HG03558 (cell line): ENCODE data around the gene LRRC30.

Source experiments
- ATAC-seq: cut with Tn5 transposase; IDR thresholded peaks from one replicate; pipeline ENCODE4 v1.9.1; 2021; ENCODE audit warnings: moderate number of reproducible peaks; ENCODE audit not compliant: unreplicated experiment; ENCODE audit errors: extremely low read depth

LRRC30 gene

DNA sequence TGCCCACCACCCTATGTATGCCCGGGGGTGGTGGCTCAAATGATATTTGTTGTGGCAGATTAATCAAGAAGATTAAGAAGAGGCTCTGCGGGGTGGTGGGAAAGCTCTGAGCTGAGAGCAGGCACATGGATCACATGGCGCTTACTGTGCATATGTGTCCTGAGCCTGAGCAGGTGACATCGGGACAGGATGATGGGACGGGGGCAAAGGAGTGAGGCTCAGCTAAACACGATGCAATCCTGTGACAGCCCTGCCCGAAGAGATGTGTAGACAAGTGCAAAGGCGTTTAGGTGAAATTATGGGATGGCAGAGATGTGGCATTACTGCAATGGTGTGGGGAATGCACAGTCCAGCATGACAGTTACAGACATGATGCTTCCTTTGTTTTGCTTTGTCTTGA is 6.0 kb downstream of the LRRC30 start:
- ATAC-seq, result no peak

DNA sequence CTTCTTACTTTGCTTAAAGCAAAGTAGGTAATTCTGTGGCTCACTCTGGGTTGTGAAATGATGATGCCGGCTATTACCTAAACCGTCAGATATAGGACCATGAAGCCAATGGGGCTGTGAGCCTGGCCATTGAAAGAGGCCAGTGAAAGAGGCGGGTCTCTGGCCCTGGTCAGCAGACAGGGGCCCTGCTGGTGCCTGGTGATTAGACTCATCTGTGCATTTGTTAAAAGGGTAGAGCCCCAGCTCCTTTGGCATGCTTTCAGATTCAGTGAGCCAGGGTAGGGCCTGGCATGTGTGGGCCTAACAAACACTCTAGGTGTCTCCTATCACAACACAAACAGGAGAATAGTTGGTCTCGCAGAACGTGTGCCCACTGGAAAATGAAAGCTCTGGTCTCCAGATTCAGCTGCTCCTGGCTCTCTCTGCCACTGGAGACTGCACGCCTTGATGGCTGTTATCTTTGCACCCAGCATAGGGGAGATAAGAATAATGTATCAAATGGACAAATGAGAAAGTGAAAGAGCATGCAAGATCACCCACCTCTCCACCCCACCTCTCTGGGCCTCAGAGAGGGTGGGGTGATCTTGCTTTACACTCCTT is 6.9 kb downstream of the LRRC30 start:
- ATAC-seq, result no peak

DNA sequence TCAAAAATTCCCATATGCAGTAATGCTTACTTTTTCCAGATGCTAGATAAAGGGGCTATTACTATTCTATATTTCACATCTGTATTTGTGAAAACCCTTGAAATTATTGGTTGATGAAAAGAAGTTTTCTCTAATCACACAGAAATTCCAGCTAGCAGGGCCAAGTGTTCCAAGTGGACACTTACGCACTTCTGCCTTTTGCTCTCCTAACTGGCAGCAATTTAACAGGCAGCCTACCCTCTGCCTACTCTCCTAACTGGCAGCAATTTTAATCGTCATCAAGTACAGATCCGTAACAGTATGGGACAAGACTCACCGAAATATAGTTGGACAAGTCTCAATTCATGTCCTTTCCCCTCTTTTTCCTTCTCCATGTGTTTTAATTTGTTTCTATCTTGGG is 12.0 kb downstream of the LRRC30 start:
- ATAC-seq, result no peak

DNA sequence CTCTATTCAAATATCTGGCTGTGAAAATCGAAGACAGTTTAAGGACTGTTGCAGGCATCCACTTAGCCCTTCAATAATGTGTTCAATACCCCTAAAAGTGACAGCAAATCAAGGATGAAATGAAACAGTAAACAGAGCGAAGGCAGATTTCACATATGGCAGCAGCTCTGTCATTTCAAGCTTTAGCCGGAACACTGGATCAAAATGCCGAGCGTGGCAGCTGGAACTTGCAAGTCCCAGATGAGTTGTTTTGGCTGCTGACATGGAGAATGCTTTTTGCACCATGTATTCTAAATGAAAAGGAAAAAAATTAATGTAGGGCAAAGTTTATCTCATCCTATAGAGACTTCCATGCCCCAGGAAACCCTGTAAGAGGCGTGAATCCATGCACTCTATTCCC is 18.0 kb downstream of the LRRC30 start:
- ATAC-seq, result no peak

DNA sequence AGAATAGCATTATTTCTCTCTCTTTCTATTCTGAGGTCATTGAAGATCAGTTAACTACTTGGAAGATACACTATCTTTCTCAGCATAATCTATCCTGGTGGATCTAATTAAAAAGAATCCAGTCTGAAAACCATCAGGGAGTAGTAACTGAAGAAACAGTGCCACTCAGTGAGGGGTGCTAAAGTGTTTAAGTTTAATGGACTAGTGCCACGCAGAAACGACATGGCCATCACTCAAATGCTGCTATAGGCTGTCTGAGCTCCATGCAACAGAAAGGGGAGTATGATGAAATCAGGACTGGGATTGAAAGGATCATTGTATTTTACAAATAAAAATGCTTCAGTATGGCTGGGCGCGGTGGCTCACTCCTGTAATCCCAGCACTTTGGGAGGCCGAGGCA is 23.3 kb downstream of the LRRC30 start:
- ATAC-seq, result no peak

DNA sequence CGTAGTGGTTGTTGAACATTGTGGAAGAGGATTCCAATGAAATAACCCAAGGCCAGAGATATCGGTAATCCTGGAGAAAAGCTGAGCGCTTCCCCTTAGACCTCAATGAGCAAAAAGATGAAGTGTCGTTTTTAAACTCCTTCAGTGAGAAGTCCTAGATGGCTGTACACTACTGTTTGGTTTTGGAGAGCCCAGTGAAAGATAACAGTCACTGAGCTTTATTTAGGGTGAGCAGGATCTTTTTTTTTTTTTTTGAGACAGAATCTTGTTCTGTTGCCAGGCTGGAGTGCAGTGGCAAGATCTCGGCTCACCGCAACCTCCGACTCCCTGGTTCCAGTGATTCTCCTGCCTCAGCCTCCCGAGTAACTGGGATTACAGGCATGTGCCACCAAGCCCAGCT is 24.2 kb downstream of the LRRC30 start:
- no peak for ATAC-seq

DNA sequence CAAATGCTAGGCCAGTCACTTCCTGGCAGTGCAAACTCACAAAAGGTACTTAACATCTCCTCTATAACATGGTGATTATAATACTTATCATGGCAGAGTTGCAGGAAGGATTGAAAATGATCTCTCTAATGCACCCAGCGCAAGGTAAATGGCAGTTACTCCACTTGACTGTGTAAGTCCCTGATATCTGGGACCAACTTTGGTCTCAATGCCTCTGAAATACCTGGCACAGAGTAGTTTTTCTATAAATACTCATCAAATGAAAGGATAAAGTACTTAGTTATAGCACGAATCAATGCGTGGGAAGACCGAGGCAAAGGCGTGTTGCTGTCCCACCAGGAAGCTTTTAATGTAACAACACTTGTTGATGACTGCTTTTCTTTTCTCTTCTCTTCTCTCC is 24.8 kb downstream of the LRRC30 start:
- ATAC-seq, result no peak

DNA sequence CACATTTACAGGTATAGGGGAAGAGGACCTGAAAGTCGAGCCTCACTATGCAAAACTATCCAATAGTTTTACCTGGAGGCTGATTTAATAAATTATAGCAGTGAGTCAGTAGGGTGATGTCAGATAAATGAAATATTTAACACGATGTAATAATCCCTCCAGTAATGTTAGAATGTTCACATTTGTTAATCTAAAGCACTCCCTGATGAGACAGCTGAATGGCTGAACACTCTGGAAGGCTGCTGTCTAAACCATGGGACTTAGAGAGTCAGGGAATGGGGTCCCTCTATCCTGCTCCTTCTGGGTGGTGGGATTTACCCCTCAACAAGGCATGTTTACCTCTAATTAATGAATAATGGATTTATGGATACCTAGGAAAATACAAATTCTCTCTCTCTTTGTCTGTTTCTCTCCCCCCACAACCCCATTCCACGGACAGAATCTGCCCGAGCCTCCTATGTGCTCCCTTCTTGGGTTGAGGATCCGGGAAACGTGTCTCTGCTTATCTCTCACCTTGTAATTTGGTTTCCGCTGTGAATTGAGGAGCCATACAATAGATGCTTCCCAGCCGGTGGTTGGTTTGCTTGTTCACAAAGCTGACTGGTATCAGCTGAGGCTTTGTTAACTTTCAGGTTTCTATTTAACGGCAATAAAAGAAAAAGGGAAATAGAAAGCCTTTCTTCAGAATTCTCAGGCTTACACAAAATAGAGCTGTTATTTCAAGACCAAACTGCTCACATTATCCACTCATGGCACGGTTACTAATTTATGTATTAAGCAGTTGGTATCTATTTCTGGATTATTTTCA is 25.9 kb downstream of the LRRC30 start:
- ATAC-seq, result no peak

DNA sequence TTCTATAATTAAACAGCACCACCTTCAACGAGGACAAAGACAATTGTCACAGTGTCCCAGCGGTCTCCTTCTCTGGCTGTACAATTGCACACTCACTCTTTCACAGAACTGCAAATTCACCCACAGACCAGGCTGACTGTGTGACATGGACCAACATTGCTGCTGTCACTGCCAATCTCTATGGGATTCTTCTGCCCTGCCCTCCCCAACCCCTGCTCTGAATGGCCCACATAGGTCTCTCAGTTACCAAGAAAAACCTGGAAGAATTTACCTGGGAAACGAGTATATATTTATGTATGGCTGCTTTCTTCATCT is 26.5 kb downstream of the LRRC30 start:
- ATAC-seq, result no peak

DNA sequence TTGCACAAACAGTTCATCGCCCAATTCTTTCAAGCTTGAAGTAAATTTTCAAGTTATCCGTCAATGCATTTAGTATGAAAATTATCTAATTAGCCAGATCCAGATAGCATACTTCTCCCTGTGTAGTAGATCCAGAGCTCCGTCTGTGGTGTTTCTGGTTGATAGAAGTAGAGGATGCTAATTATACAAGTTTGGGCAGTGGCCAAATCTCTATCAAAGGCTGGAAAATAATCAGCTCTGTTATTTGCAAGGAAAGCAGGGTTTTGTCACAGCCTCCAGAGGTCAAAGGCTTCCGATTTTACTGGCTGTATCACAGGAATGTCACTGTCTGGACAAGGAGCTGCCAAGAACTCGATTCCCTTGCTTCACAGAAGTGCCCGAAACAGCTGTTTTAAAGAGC is 28.6 kb downstream of the LRRC30 start:
- no peak for ATAC-seq

DNA sequence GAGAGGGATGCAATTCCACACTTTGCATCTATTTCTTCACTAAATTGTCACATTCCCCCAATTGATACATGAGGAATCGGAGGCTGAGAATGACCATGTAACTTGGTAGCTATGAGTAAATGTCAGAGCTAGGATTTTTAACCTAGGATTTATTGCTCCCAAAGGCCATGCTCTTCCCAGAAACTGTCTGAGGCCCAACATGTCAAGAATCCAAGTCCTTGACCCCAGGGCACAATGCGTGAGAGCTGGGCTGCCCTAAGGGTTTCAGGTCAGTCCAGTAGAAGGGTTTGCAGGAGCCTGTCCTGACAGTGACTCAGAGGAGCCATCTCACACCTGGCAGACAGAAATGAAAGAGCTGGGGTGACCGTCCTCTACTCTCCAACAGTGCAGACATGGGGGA is 30.3 kb downstream of the LRRC30 start:
- no peak for ATAC-seq

DNA sequence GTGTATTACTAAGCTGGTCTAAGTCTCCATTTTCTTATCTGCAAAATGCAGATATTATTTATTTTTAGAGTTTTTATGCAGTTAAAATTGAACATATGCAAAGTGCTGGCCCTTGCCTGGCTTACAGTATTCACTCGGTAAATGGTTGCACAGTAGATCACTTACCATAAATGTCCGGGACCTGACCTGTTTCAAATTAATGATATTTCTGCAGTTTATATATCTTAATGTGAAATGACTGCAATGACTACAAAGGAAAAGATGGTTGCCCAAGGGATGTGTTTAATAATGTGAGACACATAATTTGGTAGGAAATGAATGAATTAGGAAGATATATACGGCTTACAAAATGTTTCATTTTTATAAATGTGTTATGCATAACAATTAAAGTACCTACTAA is 37.1 kb downstream of the LRRC30 start:
- no peak for ATAC-seq

DNA sequence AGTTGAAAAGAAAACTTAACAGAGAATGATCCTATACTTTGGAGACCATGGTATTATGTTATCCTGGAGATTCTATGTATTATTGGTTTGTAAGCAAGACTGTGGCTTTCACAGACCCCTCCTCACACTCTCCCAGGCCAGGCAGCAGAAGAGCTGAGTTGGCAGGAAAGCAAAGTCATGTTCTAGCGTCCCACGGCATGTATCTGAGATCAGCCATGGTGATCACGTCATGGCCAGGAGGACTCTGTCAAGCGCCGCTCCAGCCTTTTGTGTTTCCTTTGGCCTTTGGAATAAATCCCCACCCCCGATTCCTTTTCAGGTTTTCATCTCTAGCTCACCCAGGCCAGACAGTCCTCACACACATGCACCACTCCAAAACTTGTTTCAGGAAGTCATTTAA is 39.1 kb downstream of the LRRC30 start:
- ATAC-seq, result no peak

DNA sequence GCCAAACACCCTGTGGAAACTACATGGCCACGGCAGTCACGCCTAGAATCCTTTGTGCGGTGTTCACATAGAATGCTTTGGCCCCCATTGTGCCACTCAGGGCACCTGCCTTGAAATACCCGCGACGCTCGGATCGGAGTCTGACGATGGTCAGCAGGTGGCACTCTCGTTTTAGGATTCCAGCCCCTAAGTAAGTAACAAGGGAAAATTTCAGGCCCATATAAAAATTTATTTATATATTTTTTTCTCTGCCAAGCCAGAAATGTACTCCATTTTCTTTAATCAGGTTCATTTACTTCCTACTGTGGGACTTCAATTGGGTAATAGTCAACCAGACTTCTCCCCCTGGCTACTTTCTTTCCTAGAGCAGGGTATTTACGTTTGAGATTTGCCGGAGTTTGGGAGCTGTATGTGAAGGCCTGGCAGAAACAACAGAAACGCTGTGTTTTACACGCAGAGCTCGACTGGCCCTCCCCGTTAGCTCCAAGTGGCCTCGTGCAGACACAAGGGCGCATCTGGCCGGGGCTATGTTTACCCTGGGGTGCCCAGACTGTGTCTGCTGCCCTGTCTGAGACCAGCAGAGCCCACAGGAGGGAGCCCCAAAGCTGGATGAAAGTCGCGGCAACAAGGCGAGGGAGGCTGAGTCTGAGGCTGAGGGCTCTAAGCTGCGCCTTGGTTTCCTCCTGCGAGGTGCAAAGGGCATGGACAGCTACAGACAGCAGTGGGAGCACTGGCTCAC is 41.6 kb downstream of the LRRC30 start:
- no peak for ATAC-seq

DNA sequence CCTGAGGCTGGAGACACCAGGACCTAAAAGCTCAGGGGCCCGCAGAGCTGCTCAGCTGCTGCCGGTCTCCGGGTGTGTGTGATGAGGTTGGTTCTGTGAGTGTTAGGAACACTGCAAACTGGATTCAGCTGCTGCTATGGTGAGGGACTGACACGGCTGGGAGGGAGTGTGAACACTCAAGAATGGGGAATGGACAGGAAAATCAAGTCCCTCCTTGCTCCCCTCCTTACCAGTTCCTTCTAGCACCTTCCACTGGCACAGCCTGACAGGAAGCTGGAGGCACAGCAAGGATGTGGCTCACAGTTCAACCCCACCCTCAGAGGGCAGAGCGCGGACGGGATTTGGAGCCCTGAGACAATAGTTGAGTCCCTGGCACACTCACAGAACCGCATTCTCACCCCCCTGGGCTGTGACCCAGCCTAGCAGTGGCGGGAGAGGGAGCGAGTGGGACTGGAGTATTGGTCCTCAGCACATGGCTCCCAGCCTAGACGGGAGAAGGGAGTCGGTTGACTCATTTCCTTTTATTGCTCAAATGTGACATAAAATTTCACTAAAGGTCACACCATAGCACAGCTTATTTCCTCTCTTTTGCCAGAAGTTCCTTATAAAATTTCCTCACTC is 42.5 kb downstream of the LRRC30 start:
- ATAC-seq, result no peak

DNA sequence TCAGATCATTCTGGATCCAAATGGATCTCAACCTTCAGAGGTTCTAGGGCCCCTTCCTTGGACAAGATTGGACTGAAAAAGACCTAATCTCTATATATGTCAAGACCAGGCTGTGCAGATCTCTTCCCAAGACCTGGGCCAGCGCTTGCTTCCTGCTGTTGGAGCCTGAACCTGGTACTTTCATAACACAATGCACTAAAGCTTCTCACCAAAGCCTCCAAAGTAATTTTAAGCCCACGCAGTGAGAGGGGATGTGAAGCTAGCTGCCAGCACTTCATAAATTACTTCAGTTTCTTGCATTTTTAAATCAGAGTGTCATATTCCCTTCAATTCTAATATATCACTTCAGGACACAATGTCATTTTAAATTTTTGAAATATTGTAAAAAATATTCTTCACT is 50.7 kb downstream of the LRRC30 start:
- ATAC-seq, result no peak
